Measurements from ENCODE around the gene DNAJB1.

GRCh38 chr19:14514215-14514863 lies 3.9 kb downstream of the DNAJB1 start:
- no peak for TF ChIP-seq POLR2AphosphoS5 (IDR thresholded peaks at IDR 0.05; ENCODE audit: low read depth)
- no peak for TF ChIP-seq CTCF (conservative IDR thresholded peaks at IDR 0.05; ENCODE audit: low read depth in 2 of 2)
- TF ChIP-seq CREB1 (CRISPR knock-in tag; IDR thresholded peaks at IDR 0.05; ENCODE audit: low read depth), result no peak
- no peak for TF ChIP-seq EZH2phosphoT487 (IDR thresholded peaks at IDR 0.05; ENCODE audit: unreplicated experiment)
- no peak for TF ChIP-seq EZH2 (IDR thresholded peaks at IDR 0.05; ENCODE audit: low read depth, unreplicated experiment)
- TF ChIP-seq REST (IDR thresholded peaks at IDR 0.05; ENCODE audit: unreplicated experiment), result no peak
- TF ChIP-seq STAT1 (IDR thresholded peaks at IDR 0.05; ENCODE audit: unreplicated experiment), result no peak
- no peak for TF ChIP-seq ZNF331 (CRISPR knock-in tag; IDR thresholded peaks at IDR 0.05; ENCODE audit: low read depth)
- no peak for TF ChIP-seq ZNF462 (CRISPR knock-in tag; IDR thresholded peaks at IDR 0.05)
- TF ChIP-seq JUNB (IDR thresholded peaks at IDR 0.05; ENCODE audit: unreplicated experiment), result no peak
- no peak for TF ChIP-seq NANOG (IDR thresholded peaks at IDR 0.05; ENCODE audit: borderline replicate concordance)
- no peak for TF ChIP-seq ZNF114 (CRISPR knock-in tag; IDR thresholded peaks at IDR 0.05)
- TF ChIP-seq ETS1 (IDR thresholded peaks at IDR 0.05), result no peak

Data from GM23338 (cell line).